HG03571 (cell line): Measurements from ENCODE around the gene EIF4A2.
"Not testable (repeated sequence)": the region's sequence is repeated elsewhere in the genome, so short reads cannot be mapped to it uniquely, and the experiment has no call there.

ENCODE experiments used
- ATAC-seq: cut with Tn5 transposase; IDR thresholded peaks from one replicate; pipeline ENCODE4 v1.9.1; 2021; ENCODE audit not compliant: unreplicated experiment

EIF4A2 gene

GRCh38 chr3:186784820-186785494 is 1.6 kb downstream of the EIF4A2 start:
- no peak for ATAC-seq

- no peak for ATAC-seq
Observed at GRCh38 chr3:186785495-186786018, 2.2 kb downstream of the EIF4A2 start.

GRCh38 chr3:186786922-186787321 is 3.5 kb downstream of the EIF4A2 start:
- no peak for ATAC-seq

GRCh38 chr3:186787642-186788481 is 4.5 kb downstream of the EIF4A2 start:
- no peak for ATAC-seq

- no peak for ATAC-seq
Observed at GRCh38 chr3:186788482-186789370, 5.3 kb downstream of the EIF4A2 start.

- no peak for ATAC-seq
Observed at GRCh38 chr3:186789554-186790260, 6.3 kb downstream of the EIF4A2 start.

- ATAC-seq = no peak
Observed at GRCh38 chr3:186790261-186790981, 7.0 kb downstream of the EIF4A2 start.

GRCh38 chr3:186798239-186798874 is 15.0 kb downstream of the EIF4A2 start:
- ATAC-seq = no peak

- no peak for ATAC-seq
Observed at GRCh38 chr3:186800285-186800684, 16.9 kb downstream of the EIF4A2 start.

- ATAC-seq = no peak
Observed at GRCh38 chr3:186802701-186803100, 19.3 kb downstream of the EIF4A2 start.

GRCh38 chr3:186803447-186803846 is 20.1 kb downstream of the EIF4A2 start:
- not testable (repeated sequence) for ATAC-seq

- peak; percentile 89 for ATAC-seq
Observed at GRCh38 chr3:186806089-186807055, 23.0 kb downstream of the EIF4A2 start, which contains the start of gene RFC4. Gene RFC4, minus strand, starts transcription at chr3:186806482. Its CDS starts 1,769 bp downstream, at chr3:186804713.

- no peak for ATAC-seq
Observed at GRCh38 chr3:186807231-186807630, 23.9 kb downstream of the EIF4A2 start.

- ATAC-seq = no peak
Observed at GRCh38 chr3:186810336-186810996, 27.1 kb downstream of the EIF4A2 start.

GRCh38 chr3:186811313-186811712 is 27.9 kb downstream of the EIF4A2 start:
- not testable (repeated sequence) for ATAC-seq

- no peak for ATAC-seq
Observed at GRCh38 chr3:186814100-186814499, 30.7 kb downstream of the EIF4A2 start.

- ATAC-seq = no peak
Observed at GRCh38 chr3:186815435-186815834, 32.1 kb downstream of the EIF4A2 start.
